ENCODE data around the gene OAF. TPM values are rescaled to one million over a fixed set of nuclear protein-coding genes. Genes with fewer than 3 reads are reported as not detected.

Gene OAF
- total and polyA plus RNA-seq, 4 donors, result 15.0 to 151 (median 82.0) TPM

- no peak overlapping the region for H3K4me3 ChIP-seq (ENCODE audit: low read depth in 1 of 3, low read length in 3 of 3)
- WGBS, result 65% methylated on average over 9 of the region's 9 CpGs
- no peaks in the 10 kb centered on the region for H3K9me3 ChIP-seq (ENCODE audit: control insufficient read depth in 4 of 4, low read length in 3 of 4)
- TF ChIP-seq YY1 (IDR thresholded peaks at IDR 0.05) (no peak), FOXA2 (IDR thresholded peaks at IDR 0.05) (no peak), NR2F2 (IDR thresholded peaks at IDR 0.05) (no peak), RAD21 (IDR thresholded peaks at IDR 0.05) (no peak), MAX (IDR thresholded peaks at IDR 0.05) (peak; percentile 35), FOXA1 (IDR thresholded peaks at IDR 0.05) (no peak), TAF1 (conservative IDR thresholded peaks at IDR 0.05) (no peak), RXRA (IDR thresholded peaks at IDR 0.05) (peak; percentile 43 to 48), SP1 (IDR thresholded peaks at IDR 0.05) (peak; percentile 35), JUND (IDR thresholded peaks at IDR 0.05) (no peak), GABPA (IDR thresholded peaks at IDR 0.05 in 1 of 2, conservative IDR thresholded peaks at IDR 0.05 in 1 of 2) (no peak), EGR1 (IDR thresholded peaks at IDR 0.05; ENCODE audit: low read depth in 2 of 2) (no peak), HNF4G (IDR thresholded peaks at IDR 0.05) (peak; percentile 33), HNF4A (conservative IDR thresholded peaks at IDR 0.05) (peak; percentile 69 to 78), REST (IDR thresholded peaks at IDR 0.05) (no peak)
- TF ChIP-seq, protein P1, sequence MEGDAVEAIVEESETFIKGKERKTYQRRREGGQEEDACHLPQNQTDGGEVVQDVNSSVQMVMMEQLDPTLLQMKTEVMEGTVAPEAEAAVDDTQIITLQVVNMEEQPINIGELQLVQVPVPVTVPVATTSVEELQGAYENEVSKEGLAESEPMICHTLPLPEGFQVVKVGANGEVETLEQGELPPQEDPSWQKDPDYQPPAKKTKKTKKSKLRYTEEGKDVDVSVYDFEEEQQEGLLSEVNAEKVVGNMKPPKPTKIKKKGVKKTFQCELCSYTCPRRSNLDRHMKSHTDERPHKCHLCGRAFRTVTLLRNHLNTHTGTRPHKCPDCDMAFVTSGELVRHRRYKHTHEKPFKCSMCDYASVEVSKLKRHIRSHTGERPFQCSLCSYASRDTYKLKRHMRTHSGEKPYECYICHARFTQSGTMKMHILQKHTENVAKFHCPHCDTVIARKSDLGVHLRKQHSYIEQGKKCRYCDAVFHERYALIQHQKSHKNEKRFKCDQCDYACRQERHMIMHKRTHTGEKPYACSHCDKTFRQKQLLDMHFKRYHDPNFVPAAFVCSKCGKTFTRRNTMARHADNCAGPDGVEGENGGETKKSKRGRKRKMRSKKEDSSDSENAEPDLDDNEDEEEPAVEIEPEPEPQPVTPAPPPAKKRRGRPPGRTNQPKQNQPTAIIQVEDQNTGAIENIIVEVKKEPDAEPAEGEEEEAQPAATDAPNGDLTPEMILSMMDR (IDR thresholded peaks at IDR 0.05; ENCODE audit: low read depth, low read length, missing input control), result no peak
- TF ChIP-seq, protein P2, sequence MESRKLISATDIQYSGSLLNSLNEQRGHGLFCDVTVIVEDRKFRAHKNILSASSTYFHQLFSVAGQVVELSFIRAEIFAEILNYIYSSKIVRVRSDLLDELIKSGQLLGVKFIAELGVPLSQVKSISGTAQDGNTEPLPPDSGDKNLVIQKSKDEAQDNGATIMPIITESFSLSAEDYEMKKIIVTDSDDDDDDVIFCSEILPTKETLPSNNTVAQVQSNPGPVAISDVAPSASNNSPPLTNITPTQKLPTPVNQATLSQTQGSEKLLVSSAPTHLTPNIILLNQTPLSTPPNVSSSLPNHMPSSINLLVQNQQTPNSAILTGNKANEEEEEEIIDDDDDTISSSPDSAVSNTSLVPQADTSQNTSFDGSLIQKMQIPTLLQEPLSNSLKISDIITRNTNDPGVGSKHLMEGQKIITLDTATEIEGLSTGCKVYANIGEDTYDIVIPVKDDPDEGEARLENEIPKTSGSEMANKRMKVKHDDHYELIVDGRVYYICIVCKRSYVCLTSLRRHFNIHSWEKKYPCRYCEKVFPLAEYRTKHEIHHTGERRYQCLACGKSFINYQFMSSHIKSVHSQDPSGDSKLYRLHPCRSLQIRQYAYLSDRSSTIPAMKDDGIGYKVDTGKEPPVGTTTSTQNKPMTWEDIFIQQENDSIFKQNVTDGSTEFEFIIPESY (IDR thresholded peaks at IDR 0.05), result no peak
- TF ChIP-seq, protein P3, sequence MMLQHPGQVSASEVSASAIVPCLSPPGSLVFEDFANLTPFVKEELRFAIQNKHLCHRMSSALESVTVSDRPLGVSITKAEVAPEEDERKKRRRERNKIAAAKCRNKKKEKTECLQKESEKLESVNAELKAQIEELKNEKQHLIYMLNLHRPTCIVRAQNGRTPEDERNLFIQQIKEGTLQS (IDR thresholded peaks at IDR 0.05), result no peak
- DNase-seq (ENCODE audit: low spot score), result no peak
- peaks cover 4 to 39% (median 23%) of the 10 kb centered on the region in 4 donors for H3K4me1 ChIP-seq (ENCODE audit: control insufficient read depth in 4 of 4, insufficient read depth in 4 of 4, low read length in 3 of 4)
- no peak overlapping the region for H3K9ac ChIP-seq (ENCODE audit: low read depth in 1 of 2, low read length in 2 of 2)
- no peaks in the 10 kb centered on the region for H3K27me3 ChIP-seq (ENCODE audit: control insufficient read depth in 4 of 4, insufficient read depth in 4 of 4, low read length in 3 of 4)
- H3K27ac ChIP-seq (ENCODE audit: low read depth in 1 of 2, low read length in 2 of 2), result peak overlapping the region in 1 of 2 donors; percentile 33
- no peaks in the 10 kb centered on the region for H3K36me3 ChIP-seq (ENCODE audit: control insufficient read depth in 4 of 4, insufficient read depth in 3 of 4, low read depth in 1 of 4, low read length in 3 of 4)
Measured at GRCh38 chr11:120198787-120199469, 11.9 kb upstream of the OAF start.
